ENCODE results near the gene ANO8.
"Not testable (repeated sequence)": the region's sequence is repeated elsewhere in the genome, so short reads cannot be mapped to it uniquely, and the experiment has no call there.

The ANO8 gene

DNA sequence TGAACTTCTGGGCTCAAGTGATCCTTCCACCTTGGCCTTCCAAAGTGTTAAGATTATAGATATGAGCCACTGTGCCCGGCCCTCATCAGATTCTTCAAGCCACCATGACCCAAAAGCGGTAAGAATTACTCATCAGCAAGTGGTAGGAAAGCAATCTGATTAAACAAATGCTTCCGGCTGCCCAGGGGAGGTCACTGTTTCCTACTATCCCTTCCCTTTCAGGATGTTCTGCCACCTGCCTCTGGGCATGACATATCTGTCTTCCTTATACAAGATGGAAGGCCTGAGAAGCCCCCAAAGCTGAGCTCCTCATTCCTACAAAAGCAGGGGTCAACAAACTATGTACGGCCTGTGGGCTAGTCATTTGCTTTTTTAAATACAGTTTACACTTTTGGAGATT lies 38.4 kb downstream of the ANO8 start:
- TF ChIP-seq, protein P1, sequence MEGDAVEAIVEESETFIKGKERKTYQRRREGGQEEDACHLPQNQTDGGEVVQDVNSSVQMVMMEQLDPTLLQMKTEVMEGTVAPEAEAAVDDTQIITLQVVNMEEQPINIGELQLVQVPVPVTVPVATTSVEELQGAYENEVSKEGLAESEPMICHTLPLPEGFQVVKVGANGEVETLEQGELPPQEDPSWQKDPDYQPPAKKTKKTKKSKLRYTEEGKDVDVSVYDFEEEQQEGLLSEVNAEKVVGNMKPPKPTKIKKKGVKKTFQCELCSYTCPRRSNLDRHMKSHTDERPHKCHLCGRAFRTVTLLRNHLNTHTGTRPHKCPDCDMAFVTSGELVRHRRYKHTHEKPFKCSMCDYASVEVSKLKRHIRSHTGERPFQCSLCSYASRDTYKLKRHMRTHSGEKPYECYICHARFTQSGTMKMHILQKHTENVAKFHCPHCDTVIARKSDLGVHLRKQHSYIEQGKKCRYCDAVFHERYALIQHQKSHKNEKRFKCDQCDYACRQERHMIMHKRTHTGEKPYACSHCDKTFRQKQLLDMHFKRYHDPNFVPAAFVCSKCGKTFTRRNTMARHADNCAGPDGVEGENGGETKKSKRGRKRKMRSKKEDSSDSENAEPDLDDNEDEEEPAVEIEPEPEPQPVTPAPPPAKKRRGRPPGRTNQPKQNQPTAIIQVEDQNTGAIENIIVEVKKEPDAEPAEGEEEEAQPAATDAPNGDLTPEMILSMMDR (IDR thresholded peaks at IDR 0.05; ENCODE audit: low read length), result no peak
- TF ChIP-seq EZH2 (optimal IDR thresholded peaks at IDR 0.05; ENCODE audit: low read depth, low read length), result no peak
- no peak for TF ChIP-seq EZH2phosphoT487 (IDR thresholded peaks at IDR 0.05; ENCODE audit: low read length)

GRCh38 chr19:17295551-17295950 lies 39.1 kb downstream of the ANO8 start:
- not testable (repeated sequence) for H3K27me3 ChIP-seq (replicated peaks; ENCODE audit: insufficient read depth, low read length); H4K20me1 ChIP-seq (ENCODE audit: insufficient read depth, low read length); H3K36me3 ChIP-seq (replicated peaks; ENCODE audit: insufficient read depth, low read length); H3K4me3 ChIP-seq (ENCODE audit: low read length); H3K9me3 ChIP-seq (replicated peaks; ENCODE audit: insufficient read depth, low read length); H3K79me2 ChIP-seq (ENCODE audit: low read length); H3K4me1 ChIP-seq (ENCODE audit: low read length); H2AFZ ChIP-seq (ENCODE audit: low read length); H3K4me2 ChIP-seq (ENCODE audit: low read depth, low read length); H3K9me2 ChIP-seq (replicated peaks; ENCODE audit: insufficient read depth, low read length); H3K27ac ChIP-seq (ENCODE audit: low read length); DNase-seq; H3K9ac ChIP-seq (ENCODE audit: low read length); H3F3A ChIP-seq (ENCODE audit: insufficient read depth, low read length)

More for the DNA sequence above, 38.4 kb downstream of the ANO8 start:
- Histone ChIP-seq H3K36me3 (replicated peaks; ENCODE audit: insufficient read depth, low read length) (no peaks in the 10 kb centered on the region), H3K4me2 (ENCODE audit: low read depth, low read length) (no peak overlapping the region), H2AFZ (ENCODE audit: low read length) (no peak overlapping the region), H3K4me3 (ENCODE audit: low read length) (no peak overlapping the region), H3K9me2 (replicated peaks; ENCODE audit: insufficient read depth, low read length) (no peaks in the 10 kb centered on the region), H3K4me1 (ENCODE audit: low read length) (no peaks in the 10 kb centered on the region), H4K20me1 (ENCODE audit: insufficient read depth, low read length) (no peaks in the 10 kb centered on the region), H3K27ac (ENCODE audit: low read length) (no peak overlapping the region), H3K9me3 (replicated peaks; ENCODE audit: insufficient read depth, low read length) (no peaks in the 10 kb centered on the region), H3K9ac (ENCODE audit: low read length) (no peak overlapping the region), H3K79me2 (ENCODE audit: low read length) (peaks cover 7% of the 10 kb centered on the region; the same call in 1 of the 2 replicates), H3F3A (ENCODE audit: insufficient read depth, low read length) (no peaks in the 10 kb centered on the region), H3K27me3 (replicated peaks; ENCODE audit: insufficient read depth, low read length) (no peaks in the 10 kb centered on the region)
- no peak for DNase-seq

GRCh38 chr19:17294051-17294891 lies 40.4 kb downstream of the ANO8 start:
- no peak overlapping the region for H3K27ac ChIP-seq (ENCODE audit: low read length)
- peak; percentile 20 for DNase-seq
- H3F3A ChIP-seq (ENCODE audit: insufficient read depth, low read length), result no peaks in the 10 kb centered on the region
- H3K27me3 ChIP-seq (replicated peaks; ENCODE audit: insufficient read depth, low read length), result 0 out of 2 replicates have a peak, but pooled peaks cover 3% of the 10 kb centered on the region
- H3K9me3 ChIP-seq (replicated peaks; ENCODE audit: insufficient read depth, low read length), result no peaks in the 10 kb centered on the region
- no peaks in the 10 kb centered on the region for H3K4me1 ChIP-seq (ENCODE audit: low read length)
- H4K20me1 ChIP-seq (ENCODE audit: insufficient read depth, low read length), result no peaks in the 10 kb centered on the region
- TF ChIP-seq EZH2 (optimal IDR thresholded peaks at IDR 0.05; ENCODE audit: low read depth, low read length), result no peak
- TF ChIP-seq, protein P1 (IDR thresholded peaks at IDR 0.05; ENCODE audit: low read length), result no peak
- no peak for TF ChIP-seq EZH2phosphoT487 (IDR thresholded peaks at IDR 0.05; ENCODE audit: low read length)
- H3K4me2 ChIP-seq (ENCODE audit: low read depth, low read length), result no peak overlapping the region
- no peaks in the 10 kb centered on the region for H3K9me2 ChIP-seq (replicated peaks; ENCODE audit: insufficient read depth, low read length)
- no peak overlapping the region for H3K4me3 ChIP-seq (ENCODE audit: low read length)
- no peaks in the 10 kb centered on the region for H3K36me3 ChIP-seq (replicated peaks; ENCODE audit: insufficient read depth, low read length)
- peaks cover 7% of the 10 kb centered on the region; the same call in 1 of the 2 replicates for H3K79me2 ChIP-seq (ENCODE audit: low read length)
- H2AFZ ChIP-seq (ENCODE audit: low read length), result no peak overlapping the region
- H3K9ac ChIP-seq (ENCODE audit: low read length), result no peak overlapping the region

DNA sequence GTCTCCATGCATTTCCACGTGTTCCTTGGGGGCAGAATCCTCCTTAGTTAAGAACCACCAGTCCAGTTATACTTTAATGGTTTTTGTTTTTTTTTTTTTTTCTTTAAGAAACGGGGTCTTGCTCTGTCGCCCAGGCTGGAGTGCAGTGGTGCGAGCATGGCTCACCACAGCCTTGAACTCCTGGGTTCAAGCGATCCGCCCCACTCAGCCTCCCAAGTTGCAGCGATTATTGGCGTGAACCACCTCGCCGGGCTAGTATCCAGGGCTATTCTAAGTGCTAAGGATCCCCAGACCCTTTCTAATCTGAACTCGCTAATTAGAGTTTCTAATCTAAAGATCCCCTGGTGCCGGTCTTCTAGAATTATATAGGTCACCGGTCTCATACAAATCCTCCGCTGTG lies 41.0 kb downstream of the ANO8 start:
- H3K4me1 ChIP-seq (ENCODE audit: low read length), result no peaks in the 10 kb centered on the region
- H3K4me3 ChIP-seq (ENCODE audit: low read length), result no peak overlapping the region
- H3K9ac ChIP-seq (ENCODE audit: low read length), result no peak overlapping the region
- no peak overlapping the region for H2AFZ ChIP-seq (ENCODE audit: low read length)
- H3K4me2 ChIP-seq (ENCODE audit: low read depth, low read length), result no peak overlapping the region
- no peak overlapping the region for H3K27ac ChIP-seq (ENCODE audit: low read length)
- H3K9me3 ChIP-seq (replicated peaks; ENCODE audit: insufficient read depth, low read length), result no peaks in the 10 kb centered on the region
- H3K36me3 ChIP-seq (replicated peaks; ENCODE audit: insufficient read depth, low read length), result no peaks in the 10 kb centered on the region
- no peaks in the 10 kb centered on the region for H3F3A ChIP-seq (ENCODE audit: insufficient read depth, low read length)
- H3K79me2 ChIP-seq (ENCODE audit: low read length), result peaks cover 7% of the 10 kb centered on the region; the same call in 1 of the 2 replicates
- 0 out of 2 replicates have a peak, but pooled peaks cover 4% of the 10 kb centered on the region for H3K27me3 ChIP-seq (replicated peaks; ENCODE audit: insufficient read depth, low read length)
- no peaks in the 10 kb centered on the region for H3K9me2 ChIP-seq (replicated peaks; ENCODE audit: insufficient read depth, low read length)
- DNase-seq, result peak; percentile 2
- no peaks in the 10 kb centered on the region for H4K20me1 ChIP-seq (ENCODE audit: insufficient read depth, low read length)
- TF ChIP-seq, protein P1 (IDR thresholded peaks at IDR 0.05; ENCODE audit: low read length), result no peak
- TF ChIP-seq EZH2phosphoT487 (IDR thresholded peaks at IDR 0.05; ENCODE audit: low read length), result no peak
- TF ChIP-seq EZH2 (optimal IDR thresholded peaks at IDR 0.05; ENCODE audit: low read depth, low read length), result no peak
